Activated T-cell treated with anti-CD3 and anti-CD28 coated beads for 24 hours (primary cell): ENCODE measurements around the gene SEC22A.
"Not testable (repeated sequence)": the region's sequence is repeated elsewhere in the genome, so short reads cannot be mapped to it uniquely, and the experiment has no call there.

Experiments used
- DNase-seq: peaks from one replicate; pipeline ENCODE4 v3.0.0-alpha.2; 2020; ENCODE audit warnings: low read depth

The SEC22A gene

DNA sequence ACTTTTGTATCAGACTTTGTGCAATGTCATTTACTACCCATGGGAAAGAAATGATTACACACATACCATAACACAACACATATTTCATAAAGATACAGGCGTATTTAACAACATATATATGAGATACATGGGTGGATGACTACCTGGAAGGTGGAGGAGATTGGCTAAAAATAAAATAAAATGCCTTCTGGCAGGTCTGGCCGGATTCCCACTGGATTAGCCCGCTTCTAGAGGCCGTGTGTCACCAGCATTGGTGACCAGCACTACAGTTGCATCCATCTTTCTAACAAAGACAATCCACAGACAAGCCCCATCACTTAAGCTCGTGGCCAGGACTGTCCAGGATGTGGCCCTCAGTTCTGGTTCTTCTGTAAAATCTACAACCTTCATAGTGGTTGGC is 21.0 kb upstream of the SEC22A start:
- no peak for DNase-seq

DNA sequence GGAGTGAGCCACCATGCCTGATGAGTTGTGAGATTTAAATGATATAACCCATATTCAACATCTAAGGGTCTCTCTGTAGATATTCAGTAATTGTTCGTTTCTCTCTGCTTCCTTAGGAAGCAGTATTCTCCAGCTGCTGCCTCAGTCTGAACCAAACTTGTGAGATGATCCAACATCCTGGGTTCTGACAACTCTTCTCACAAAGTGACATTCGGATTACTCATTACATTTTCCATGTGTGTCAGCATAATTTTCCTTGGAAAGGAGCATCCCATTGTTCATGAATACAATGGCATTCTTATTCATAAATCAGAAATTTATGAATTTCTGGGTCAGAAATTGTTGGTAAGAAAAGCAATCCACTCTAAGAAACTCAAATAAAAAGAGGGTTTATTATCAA is 15.0 kb upstream of the SEC22A start:
- DNase-seq, result no peak

DNA sequence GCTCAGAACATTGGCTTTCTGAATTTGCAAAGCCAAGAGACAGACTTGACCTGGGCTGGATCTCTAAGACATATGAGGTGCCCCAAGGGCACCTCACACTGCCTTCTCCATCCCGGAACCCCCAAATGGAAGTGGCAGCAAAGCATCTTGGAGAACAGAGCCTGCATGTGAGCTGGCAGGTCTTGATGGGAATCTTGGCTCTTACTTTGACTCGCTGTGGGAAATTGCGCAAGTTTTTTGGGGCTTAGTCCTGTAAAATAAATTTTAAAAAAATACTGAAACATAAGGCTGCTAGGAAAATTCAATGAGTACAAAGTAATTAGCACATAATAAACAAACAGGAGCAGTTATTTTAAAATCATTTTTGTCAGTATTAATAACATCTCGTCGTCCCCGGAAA is 13.7 kb upstream of the SEC22A start:
- DNase-seq, result no peak

DNA sequence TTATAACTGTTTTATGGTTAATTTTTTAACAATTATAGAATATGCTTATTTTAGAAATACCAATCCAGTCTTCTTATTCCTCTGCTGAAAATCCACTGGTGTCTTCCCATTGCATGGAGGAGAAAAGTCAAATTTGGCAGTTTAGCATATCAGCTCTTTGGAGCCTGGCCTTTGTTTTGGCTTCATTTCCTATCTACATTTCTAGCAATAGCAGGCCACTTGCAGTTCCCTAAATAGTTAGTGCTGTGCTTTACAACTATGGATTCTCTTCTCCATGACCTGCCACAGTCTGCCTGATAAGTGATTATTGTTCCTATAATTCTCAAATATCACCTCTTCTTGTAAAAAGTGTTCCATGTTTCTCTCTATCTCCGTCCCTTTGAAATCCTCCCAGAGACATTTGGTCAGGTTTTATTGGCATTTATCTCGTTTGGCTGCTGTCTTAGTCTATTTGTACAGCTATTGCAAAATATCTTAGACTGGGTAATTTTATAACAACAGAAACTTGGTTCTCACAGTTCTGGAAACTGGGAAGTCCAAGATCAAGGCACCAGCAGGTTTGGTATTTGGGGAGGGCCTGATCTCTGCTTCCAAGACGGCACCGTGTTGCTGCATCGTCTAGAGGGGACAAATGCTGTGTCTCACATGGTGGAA is 8.2 kb upstream of the SEC22A start:
- no peak for DNase-seq

DNA sequence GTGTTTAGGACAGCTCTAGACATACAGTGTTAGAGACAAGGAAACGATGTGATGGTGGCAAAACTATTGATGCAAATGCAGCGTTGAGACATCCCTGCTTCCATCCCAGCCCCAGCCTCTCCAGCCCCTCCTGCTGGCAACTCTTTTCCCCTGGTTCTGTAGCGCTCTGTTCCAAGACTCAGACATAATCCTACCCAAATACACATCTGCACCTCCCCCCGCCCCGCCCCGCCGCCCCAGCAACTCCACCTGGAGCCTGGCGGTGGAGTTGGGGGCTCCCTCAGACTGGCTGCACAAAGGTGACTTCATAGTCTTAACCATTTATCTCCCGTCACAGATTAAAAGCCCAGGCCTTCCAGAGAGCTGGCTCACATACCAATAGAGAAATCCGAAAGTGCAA is 7.2 kb upstream of the SEC22A start:
- no peak for DNase-seq

DNA sequence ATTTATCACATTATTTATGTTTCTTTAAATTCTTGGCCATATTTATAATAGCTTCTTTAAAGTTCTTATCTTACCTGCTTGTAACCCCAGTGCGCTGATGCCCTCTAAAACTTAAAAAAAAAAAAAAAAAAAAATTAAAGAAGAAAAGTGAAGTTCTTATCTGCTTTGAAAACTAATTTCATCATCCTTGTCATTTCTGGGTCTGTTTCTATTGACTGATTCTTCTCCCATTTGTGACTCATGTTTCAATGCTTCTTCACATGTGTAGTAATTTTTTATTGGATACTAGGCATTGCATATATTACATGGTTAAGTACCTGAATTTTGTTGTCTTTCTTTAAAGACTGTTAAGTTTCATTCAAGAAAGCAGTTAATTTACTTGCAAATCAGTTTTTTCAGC is 3.4 kb upstream of the SEC22A start:
- no peak for DNase-seq

DNA sequence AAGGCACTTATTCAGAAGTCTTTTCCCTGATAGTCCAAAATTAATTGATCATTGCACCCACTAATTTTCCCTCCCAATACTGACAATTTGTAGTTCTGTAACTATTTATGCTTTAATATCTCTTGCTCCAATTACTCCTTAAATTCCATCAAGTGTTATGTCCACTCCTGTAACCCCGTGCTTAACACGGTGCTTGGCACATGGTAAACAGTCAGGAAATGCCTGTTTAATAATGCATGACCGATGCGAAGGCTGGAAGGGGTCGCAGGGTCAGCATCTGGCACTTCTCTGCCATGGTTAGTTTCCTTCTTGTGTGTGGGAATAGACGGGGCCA is 553 bp upstream of the SEC22A start:
- DNase-seq, result no peak

DNA sequence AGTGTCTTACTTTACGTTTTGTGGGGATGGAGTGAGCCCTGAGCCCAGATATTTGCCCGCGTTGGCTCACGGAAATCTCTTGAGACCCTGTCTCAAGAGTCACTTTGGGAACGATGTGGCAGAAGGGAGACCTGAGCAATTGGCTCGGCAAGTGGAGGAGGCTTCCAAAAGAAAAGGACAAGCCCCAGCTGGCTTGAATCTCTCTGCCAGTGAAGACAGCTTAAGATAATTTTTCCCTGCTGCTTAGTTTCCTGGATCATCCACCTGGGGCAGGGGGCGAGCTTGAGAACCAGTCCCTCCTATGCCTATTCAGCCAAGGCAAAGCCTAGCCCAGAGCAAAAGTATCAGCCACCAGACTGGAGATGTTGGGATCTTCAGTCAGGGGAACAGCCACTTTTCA is 708 bp downstream of the SEC22A start:
- DNase-seq, result no peak

DNA sequence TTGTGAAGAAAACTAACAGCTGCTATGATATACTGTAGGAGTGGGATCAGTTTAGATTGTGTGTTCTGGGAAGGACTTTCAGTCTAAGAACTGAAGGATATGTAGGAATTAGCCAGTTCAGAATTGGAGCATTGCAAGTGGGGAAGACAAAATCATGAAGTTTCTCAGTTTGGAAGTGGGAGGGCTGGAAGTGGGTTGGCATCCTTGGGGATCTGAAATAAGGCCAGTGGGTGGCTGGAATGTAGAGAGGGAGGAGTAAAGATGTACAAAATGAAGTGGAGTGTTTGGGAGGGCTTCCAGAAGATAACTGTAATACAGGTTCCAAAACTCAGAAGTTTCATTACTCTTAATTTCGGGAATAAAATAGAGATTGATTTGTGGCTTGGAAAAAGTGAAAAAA is 17.2 kb downstream of the SEC22A start:
- DNase-seq, result no peak

DNA sequence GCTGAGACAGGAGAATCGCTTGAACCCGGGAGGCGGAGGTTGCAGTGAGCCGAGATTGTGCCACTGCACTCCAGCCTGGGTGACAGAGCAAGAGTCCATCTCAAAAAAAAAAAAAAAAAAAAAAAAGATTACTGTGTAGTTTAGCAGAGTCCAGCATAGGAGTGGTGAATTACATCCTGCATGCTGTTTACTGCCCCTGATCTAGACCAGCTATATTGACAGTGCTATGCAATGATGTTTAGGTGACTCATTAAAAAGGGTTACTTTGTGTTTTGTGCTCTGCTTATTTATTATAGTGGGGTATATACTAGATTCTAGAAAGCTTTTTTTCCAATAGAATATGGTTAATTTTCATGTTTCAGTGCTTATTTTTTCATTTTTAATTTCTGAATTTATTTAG is 19.6 kb downstream of the SEC22A start:
- DNase-seq, result not testable (repeated sequence)

DNA sequence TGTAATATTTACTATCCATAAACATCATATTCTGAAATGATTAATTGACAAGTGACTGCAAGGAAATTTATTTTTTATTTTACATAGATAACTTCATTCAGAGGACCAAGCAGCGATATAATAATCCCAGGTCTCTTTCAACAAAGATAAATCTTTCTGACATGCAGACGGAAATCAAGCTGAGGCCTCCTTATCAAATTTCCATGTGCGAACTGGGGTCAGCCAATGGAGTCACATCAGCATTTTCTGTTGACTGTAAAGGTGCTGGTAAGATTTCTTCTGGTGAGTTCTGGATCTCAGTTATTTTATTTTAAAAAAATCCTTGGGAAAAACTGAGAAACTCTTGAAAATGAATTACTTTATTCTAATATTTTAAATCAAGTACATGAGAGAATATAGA is 23.3 kb downstream of the SEC22A start:
- DNase-seq, result no peak

DNA sequence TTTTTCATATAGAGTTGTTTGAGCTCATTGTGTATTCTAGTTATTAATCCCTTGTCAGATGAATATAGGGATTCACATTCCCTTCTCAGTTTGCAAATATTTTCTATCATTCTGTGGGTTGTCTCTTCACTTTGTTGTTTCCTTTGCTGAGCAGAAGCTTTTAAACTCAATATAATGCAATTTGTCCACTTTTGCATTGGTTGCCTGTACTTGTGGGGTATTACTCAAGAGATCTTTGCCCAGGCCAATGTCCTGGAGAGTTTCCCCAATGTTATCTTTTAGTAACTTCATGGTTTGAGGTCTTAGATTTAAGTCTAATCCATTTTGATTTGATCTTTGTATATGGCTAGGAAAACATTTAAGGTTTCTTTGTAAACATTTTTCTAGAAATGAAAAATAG is 24.8 kb downstream of the SEC22A start:
- DNase-seq, result no peak

DNA sequence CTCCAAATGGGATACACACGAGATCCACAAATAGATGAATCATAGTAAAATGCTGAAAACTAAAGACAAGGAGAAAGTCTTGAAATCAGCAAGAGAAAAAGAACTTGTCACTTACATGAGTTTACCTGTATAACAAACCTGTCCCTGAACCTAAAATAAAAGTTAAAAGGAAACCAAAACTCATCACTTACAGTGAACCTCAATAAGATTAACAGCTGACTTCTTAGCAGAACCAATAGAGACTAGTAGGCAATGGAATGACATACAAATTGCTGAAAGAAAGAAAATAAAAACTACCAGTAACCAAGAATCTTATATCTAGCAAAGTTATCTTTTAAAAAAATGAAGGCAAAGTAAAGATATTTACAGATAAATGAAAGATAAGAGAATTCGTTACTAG is 27.4 kb downstream of the SEC22A start:
- DNase-seq, result no peak

DNA sequence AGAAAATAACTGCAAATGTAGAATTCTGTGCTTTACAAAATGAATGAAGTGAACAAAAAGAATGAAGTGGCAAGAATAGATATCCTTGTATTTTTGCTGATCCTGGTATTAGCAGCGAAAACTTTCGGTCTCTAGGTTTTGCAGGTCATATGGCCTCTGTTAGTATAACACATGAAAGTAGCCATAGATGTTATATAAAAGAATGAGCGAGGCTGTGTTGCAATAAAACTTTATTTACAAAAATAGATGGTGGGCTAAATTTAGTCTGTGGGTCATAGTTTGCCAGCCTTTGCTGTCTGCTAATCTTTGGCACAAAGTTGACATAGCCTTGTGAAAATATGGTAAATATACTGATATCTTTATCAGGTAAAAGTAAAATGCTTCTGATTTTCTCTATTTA is 35.2 kb downstream of the SEC22A start:
- no peak for DNase-seq

DNA sequence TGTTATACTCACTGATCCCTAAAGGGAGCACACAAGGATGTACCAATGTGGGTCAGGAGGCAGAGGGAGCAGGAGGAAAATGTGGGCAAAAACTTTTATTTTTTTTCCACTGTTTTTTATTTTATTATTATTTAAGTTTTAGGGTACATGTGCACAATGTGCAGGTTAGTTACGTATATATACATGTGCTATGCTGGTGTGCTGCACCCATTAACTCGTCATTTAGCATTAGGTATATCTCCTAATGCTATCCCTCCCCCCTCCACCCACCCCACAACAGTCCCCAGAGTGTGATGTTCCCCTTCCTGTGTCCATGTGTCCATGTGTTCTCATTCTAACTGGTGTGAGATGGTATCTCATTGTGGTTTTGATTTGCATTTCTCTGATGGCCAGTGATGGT is 37.4 kb downstream of the SEC22A start:
- not testable (repeated sequence) for DNase-seq

DNA sequence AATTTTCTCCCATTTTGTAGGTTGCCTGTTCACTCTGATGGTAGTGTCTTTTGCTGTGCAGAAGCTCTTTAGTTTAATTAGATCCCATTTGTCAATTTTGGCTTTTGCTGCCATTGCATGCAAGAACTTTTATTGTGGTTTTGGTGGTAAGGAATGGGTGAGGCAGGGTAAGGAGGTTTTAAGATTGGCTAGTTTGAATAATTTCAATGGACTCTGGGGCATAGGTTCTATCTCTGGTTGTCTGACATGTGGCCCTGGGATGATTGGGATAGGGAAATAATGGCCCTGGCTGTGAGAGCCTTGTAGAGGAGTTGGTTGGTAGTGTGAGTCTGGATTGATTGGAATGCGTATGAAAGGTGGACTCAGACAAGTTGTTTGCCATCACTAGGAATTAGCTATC is 38.0 kb downstream of the SEC22A start:
- no peak for DNase-seq

DNA sequence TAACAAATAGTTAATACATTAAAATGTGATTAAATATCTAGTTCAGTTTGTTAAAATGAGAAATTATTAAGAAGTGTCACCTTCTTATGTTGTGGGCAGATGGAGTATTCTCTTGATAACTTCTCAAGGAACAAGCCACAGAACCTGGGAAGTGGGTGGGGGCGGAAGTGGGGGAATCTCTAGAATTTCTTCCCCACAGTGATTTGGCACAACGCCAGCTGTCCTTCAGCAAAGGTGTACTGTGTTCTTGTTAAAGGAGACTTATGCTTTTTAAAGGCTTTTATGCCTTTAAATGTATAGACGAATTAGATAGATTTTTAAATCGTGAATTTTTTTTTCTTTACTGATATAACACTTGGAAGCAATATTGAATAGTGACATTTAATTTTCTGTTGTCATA is 42.4 kb downstream of the SEC22A start:
- no peak for DNase-seq

DNA sequence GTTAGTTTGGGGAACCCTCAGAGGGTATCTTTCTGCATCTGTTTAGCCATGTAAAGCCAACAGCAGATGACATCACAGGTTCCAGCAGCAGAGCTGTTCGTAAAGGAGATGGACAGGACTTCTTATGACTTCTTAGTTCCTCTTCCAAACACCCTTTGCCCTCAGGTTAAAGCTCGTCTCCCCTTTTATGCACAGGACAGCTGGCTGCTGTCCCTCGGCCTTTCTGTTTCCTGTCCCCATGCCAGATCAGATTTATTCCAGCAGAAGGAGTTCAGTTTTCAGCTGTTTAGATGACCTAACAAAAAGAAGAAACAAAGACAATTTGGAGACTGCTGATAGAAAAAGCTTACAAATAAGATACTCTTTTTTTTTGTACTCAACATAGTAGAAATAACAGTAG is 45.1 kb downstream of the SEC22A start:
- no peak for DNase-seq

DNA sequence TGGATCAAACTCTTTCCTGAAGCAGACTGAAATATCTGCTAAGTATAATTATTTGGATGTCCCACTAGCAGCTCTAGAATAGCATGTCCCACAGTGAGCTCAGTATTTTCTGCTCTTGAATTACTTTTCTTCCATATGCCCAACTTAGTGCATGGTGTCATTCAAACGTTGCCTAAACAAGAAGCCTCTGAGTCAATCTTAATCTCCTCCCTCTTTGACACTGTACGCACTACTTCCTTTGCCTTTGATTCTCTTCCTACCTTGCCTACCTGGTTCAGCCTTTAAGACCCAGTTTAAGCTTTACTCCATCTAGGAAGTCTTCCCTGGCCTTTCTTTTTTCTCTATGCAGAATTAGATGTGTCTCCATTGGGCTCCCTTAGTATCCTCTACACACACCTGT is 54.5 kb downstream of the SEC22A start:
- DNase-seq, result no peak

DNA sequence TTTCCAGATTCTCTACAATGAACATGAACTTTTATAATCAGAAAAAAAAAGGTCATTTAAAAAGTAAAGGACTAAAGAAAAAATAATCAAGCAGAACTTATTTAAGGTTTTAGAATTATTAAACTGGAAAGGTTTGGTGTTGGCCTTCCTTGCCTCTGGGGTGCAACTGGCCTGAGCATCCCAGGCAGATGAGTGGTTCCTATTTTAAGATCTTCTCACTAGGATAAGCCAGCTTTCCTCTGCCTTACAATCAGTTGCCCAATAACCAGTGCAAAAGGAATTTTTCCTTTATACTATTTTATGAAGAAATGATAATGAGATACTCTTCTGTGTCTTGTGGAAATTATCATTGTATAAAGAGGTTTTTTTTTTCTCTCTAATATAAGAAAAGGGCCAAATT is 56.6 kb downstream of the SEC22A start:
- DNase-seq, result no peak

DNA sequence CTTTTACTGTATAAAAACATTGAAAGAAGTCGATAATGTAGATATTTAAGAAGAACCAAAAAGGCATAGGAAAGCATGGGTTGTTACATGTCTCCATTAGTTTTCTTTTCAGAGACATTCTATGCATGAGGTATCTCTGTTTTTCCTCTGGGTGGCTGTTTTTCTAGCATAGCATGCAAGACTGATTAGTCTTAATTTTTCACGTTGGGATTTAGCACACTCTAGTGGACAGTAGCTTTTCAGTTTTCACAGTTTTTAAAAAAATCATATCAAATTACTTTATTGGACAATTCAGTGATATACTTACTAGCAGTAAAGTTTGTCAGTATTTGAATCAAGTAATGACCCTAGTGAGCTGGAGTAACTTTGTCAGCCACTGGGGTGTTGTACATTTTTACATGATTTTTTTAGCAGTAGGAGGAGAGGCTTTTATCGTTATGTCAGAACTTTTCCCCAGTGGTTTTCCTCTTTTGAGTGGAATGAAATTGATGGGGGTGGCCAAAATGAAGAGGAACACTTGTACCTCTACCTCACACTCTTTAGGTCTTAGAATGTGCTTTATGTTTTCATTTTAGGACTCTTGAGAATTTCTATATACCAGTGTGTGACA is 57.2 kb downstream of the SEC22A start:
- no peak for DNase-seq

DNA sequence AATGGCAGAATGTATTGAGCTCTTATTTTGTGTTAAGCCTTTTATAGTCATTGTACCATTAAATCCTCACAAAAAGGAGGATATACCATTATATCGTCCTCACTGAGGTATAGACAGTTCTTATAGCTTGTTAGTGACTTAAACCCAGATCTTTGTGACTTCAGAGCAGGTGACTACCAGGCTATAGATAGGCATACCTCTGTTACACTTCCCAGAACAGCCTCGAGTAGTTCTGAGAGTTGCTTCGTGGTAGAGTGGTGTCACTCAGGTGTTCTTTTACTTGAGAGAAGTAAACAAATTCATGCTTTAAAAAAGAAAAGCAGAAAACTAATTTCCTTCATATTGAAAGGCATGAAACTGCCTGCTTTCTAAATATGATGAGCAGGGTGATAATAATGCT is 59.9 kb downstream of the SEC22A start:
- DNase-seq, result no peak

DNA sequence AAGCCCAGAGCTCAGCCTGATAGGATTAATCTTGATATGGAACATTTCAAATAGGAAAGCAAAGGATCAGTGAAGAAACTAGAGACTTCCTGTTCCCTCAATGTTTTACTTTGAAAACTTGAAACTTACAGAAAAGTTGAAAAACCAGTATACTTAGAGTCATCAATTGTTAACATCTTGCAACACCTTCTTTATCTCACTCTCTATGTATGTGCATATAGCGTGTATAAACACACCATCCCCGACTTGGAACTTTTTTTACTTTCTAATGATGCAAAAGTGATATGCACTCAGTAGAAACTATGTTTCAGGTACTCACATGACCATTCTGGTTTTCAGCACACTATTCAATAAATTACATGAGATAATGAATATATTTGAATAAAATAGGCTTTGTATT is 60.5 kb downstream of the SEC22A start:
- no peak for DNase-seq

DNA sequence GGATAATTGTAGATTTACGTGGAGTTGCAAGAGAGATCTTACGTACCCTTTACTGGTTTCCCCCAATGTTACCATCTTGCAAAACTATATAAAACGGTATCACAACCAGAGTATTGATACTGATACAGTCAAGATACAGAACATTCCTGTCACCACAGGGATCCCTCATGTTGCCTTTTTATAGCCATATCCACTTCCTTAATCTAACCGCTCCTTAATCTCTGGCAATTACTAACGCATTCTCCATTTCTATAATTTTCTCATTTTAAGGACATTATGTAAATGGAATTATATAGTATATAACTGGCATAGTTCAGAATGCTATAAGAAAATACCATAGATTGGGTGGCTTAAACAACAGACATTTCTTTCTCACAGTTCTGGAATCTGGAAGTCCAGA is 61.1 kb downstream of the SEC22A start:
- DNase-seq, result no peak

DNA sequence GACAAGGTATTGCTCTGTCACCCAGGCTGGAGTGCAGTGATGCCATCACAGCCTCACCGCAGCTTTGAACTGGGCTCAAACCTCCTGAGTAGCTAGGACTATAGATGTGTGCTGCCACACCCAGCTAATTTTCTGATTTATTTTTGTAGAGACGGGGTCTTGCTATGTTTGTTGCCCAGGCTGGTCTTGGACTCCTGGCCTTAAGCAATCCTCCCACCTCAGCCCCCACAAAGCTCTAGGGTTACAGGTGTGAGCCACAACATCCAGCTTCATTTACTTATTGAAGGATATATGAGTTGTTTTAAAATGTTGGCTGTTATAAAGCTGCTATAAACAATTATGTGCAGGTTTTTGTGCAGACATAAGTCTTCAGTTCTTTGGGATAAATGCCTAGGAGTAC is 62.2 kb downstream of the SEC22A start:
- no peak for DNase-seq
